ENCODE results near the gene FHOD3.

The FHOD3 gene

DNA sequence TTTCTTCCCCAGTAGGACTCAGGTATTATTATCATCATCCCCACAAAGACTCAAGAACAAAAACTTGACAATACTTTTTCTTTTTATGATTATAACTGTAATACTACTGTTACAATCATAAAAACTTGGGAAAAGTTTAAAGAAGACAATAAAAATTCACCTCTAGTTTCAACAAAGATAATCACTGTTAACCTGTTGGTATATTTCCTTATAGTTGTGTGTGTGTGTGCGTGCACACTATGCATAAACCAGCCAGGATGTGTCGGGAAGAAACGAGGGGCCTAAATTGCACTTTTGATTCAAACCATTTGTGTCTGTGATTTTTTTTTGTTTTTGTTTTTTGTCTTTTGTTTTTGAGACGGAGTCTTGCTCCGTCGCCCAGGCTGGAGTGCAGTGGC is 298.3 kb downstream of the FHOD3 start:
- H3K4me3 ChIP-seq (ENCODE audit: low read depth, low read length): no peak overlapping the region

DNA sequence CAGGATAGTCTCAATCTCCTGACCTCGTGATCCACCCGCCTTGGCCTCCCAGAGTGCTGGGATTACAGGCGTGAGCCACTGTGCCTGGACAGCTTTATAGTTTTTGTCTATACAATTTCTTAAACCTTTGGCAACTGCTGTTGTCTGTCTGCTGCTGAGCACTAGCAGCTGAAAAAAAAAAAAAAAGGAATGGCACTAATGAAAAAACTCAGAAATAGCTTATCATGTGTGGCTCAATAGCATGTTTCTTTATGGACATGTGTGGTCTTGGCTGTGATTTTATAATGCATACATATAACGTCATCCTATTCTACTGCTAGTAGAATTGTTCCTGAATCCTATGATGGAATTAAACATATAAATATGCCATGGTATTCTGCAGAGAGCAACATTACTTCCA is 300.1 kb downstream of the FHOD3 start:
- Histone ChIP-seq H3K36me3 (ENCODE audit: insufficient read depth, low read length) (no peaks in the 10 kb centered on the region), H3K4me1 (ENCODE audit: control insufficient read depth, insufficient read depth, low read length, unreplicated experiment) (no peaks in the 10 kb centered on the region), H3K4me3 (ENCODE audit: low read depth, low read length) (no peak overlapping the region), H3K27me3 (ENCODE audit: insufficient read depth, low read length) (no peaks in the 10 kb centered on the region), H3K27ac (ENCODE audit: low read depth, low read length) (no peak overlapping the region), H3K79me2 (ENCODE audit: control insufficient read depth, insufficient read depth, low read length, unreplicated experiment) (no peaks in the 10 kb centered on the region), H2AFZ (ENCODE audit: low read length, unreplicated experiment) (no peak overlapping the region)

More for the DNA sequence above, 298.3 kb downstream of the FHOD3 start:
- Histone ChIP-seq H3K79me2 (ENCODE audit: control insufficient read depth, insufficient read depth, low read length, unreplicated experiment) (no peaks in the 10 kb centered on the region), H3K36me3 (ENCODE audit: insufficient read depth, low read length) (no peaks in the 10 kb centered on the region), H3K4me1 (ENCODE audit: control insufficient read depth, insufficient read depth, low read length, unreplicated experiment) (no peaks in the 10 kb centered on the region), H3K27me3 (ENCODE audit: insufficient read depth, low read length) (no peaks in the 10 kb centered on the region), H3K27ac (ENCODE audit: low read depth, low read length) (no peak overlapping the region), H2AFZ (ENCODE audit: low read length, unreplicated experiment) (no peak overlapping the region)

DNA sequence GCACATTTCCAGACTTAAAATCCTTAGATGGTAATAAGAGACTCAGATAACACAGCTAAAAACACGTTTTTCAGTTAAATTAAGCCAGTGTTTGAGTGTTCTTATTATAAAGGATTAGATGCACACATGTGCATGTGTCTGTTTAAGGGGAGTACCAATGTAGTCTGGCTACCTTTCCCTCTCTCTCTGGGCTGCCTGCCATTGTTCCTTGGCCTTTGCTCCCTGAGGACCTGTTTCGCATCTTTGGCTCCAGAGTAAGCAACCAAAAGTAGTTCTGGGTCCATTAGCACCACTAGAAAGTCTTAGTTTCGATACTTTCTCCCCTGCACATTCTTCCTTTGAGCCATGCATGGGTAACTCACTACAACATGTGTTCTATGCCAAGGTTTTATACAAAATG is 303.0 kb downstream of the FHOD3 start:
- Histone ChIP-seq H3K36me3 (ENCODE audit: insufficient read depth, low read length) (no peaks in the 10 kb centered on the region), H2AFZ (ENCODE audit: low read length, unreplicated experiment) (no peak overlapping the region)

DNA sequence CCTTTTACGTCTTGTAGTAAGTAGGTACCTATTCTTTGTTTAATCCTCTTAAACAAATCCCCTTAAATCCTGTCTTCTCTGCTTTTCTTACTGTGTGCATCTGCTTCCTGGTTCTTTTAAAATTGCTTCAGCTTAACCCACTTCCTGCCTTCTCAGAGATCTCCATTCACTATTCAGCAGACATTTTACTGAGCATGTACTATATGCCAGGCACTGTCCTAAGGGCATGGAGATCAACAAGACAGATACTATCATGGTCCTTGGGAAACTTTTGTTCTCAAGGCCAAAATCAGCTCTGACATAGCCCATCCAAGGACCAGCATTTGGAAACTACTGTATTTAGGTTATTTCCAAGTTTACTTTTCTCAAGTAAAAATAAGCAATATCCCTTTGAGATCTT is 303.8 kb downstream of the FHOD3 start:
- Histone ChIP-seq H3K27me3 (ENCODE audit: insufficient read depth, low read length) (no peaks in the 10 kb centered on the region), H3K4me3 (ENCODE audit: low read depth, low read length) (no peak overlapping the region), H3K79me2 (ENCODE audit: control insufficient read depth, insufficient read depth, low read length, unreplicated experiment) (no peaks in the 10 kb centered on the region), H3K27ac (ENCODE audit: low read depth, low read length) (no peak overlapping the region), H2AFZ (ENCODE audit: low read length, unreplicated experiment) (no peak overlapping the region), H3K4me1 (ENCODE audit: control insufficient read depth, insufficient read depth, low read length, unreplicated experiment) (no peaks in the 10 kb centered on the region), H3K36me3 (ENCODE audit: insufficient read depth, low read length) (no peaks in the 10 kb centered on the region)

More for the DNA sequence above, 303.0 kb downstream of the FHOD3 start:
- no peaks in the 10 kb centered on the region for H3K79me2 ChIP-seq (ENCODE audit: control insufficient read depth, insufficient read depth, low read length, unreplicated experiment)
- no peaks in the 10 kb centered on the region for H3K4me1 ChIP-seq (ENCODE audit: control insufficient read depth, insufficient read depth, low read length, unreplicated experiment)
- H3K27ac ChIP-seq (ENCODE audit: low read depth, low read length): no peak overlapping the region
- no peak overlapping the region for H3K4me3 ChIP-seq (ENCODE audit: low read depth, low read length)
- H3K27me3 ChIP-seq (ENCODE audit: insufficient read depth, low read length): no peaks in the 10 kb centered on the region

DNA sequence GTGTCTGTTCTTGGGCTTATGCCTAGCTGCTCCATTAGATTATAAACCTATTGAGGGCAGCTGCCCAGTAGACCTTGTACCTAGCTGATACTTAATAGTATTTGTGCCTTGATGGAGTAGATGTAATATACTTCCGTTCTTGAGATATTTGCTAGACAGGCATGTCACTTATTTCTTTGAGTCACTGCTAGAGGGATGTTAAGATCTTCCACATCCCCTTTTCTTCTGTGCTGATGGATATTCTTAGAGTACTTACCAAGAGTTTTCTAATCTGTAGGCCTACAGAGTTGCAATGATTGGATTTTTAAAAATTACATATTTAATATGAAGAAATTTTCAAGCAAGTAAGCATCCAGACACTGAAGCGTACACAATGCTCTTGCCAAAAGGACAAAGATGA is 304.6 kb downstream of the FHOD3 start:
- H3K4me1 ChIP-seq (ENCODE audit: control insufficient read depth, insufficient read depth, low read length, unreplicated experiment): no peaks in the 10 kb centered on the region

DNA sequence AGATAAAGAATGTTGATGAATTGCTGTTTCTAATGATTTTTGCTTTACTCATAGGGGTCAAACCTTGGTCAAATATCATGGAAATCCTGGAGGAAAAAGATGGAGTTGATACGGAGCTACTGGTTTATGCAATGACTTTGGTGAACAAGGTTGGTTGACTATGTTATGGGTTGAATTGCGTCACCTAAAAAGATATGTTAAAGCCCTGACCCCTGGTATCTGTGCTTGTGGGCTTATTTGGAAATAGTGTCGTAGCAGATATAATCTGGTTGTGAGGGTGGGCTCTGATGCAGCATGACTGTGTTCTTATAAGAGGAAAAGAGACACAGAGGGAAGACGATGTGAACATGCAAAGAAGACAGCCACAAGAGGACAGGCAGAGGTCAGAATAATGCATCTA is 305.1 kb downstream of the FHOD3 start:
- Histone ChIP-seq H3K4me3 (ENCODE audit: low read depth, low read length) (no peak overlapping the region), H3K36me3 (ENCODE audit: insufficient read depth, low read length) (no peaks in the 10 kb centered on the region), H3K27me3 (ENCODE audit: insufficient read depth, low read length) (no peaks in the 10 kb centered on the region), H3K27ac (ENCODE audit: low read depth, low read length) (no peak overlapping the region), H3K4me1 (ENCODE audit: control insufficient read depth, insufficient read depth, low read length, unreplicated experiment) (no peaks in the 10 kb centered on the region), H3K79me2 (ENCODE audit: control insufficient read depth, insufficient read depth, low read length, unreplicated experiment) (no peaks in the 10 kb centered on the region), H2AFZ (ENCODE audit: low read length, unreplicated experiment) (no peak overlapping the region)

More for the DNA sequence above, 304.6 kb downstream of the FHOD3 start:
- no peaks in the 10 kb centered on the region for H3K27me3 ChIP-seq (ENCODE audit: insufficient read depth, low read length)
- H3K4me3 ChIP-seq (ENCODE audit: low read depth, low read length): no peak overlapping the region
- no peak overlapping the region for H2AFZ ChIP-seq (ENCODE audit: low read length, unreplicated experiment)
- no peaks in the 10 kb centered on the region for H3K36me3 ChIP-seq (ENCODE audit: insufficient read depth, low read length)
- no peak overlapping the region for H3K27ac ChIP-seq (ENCODE audit: low read depth, low read length)
- no peaks in the 10 kb centered on the region for H3K79me2 ChIP-seq (ENCODE audit: control insufficient read depth, insufficient read depth, low read length, unreplicated experiment)

DNA sequence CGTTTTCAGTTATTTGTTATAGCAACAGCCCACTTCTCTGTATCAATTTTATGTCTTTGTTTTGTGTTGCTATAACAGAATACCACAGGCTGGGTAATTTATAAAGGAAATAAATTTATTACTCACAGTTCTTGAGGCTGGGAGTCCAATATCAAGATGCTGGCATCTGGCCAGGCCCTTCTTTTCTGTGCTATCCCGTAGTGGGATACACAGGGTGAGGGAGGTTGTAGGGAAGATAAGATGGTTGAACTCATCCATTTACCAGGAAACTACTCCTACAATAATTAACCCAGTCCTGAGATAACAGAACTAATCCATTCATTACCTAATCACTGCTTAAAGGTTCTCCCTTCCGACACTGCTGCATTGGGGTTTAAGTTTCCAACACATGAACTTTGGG is 310.6 kb downstream of the FHOD3 start:
- Histone ChIP-seq H3K27ac (ENCODE audit: low read depth, low read length) (no peak overlapping the region), H3K79me2 (ENCODE audit: control insufficient read depth, insufficient read depth, low read length, unreplicated experiment) (no peaks in the 10 kb centered on the region), H2AFZ (ENCODE audit: low read length, unreplicated experiment) (no peak overlapping the region), H3K4me1 (ENCODE audit: control insufficient read depth, insufficient read depth, low read length, unreplicated experiment) (no peaks in the 10 kb centered on the region), H3K36me3 (ENCODE audit: insufficient read depth, low read length) (no peaks in the 10 kb centered on the region), H3K27me3 (ENCODE audit: insufficient read depth, low read length) (no peaks in the 10 kb centered on the region), H3K4me3 (ENCODE audit: low read depth, low read length) (no peak overlapping the region)

DNA sequence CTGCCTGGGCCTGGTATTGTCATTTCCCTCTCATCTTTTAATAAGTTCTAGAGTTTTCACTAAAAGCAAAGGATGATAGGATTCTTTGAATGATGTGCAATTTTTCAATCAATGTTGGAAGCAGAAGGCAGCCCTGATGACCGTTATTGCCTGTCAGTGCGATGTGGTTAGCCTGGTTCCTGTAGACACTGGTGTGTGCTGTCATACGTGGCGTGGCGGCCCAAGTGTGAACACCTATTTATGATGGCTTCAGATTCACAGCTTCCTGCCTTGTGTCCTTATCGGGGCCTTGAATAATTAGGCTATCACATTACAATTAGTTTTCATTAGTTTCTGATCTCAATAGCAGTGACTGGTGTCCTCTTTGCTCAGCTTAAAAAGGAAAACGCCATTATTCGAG is 312.7 kb downstream of the FHOD3 start:
- H3K79me2 ChIP-seq (ENCODE audit: control insufficient read depth, insufficient read depth, low read length, unreplicated experiment): no peaks in the 10 kb centered on the region
- H3K27me3 ChIP-seq (ENCODE audit: insufficient read depth, low read length): no peaks in the 10 kb centered on the region
- H3K4me3 ChIP-seq (ENCODE audit: low read depth, low read length): no peak overlapping the region
- no peak overlapping the region for H3K27ac ChIP-seq (ENCODE audit: low read depth, low read length)
- no peaks in the 10 kb centered on the region for H3K36me3 ChIP-seq (ENCODE audit: insufficient read depth, low read length)
- no peaks in the 10 kb centered on the region for H3K4me1 ChIP-seq (ENCODE audit: control insufficient read depth, insufficient read depth, low read length, unreplicated experiment)
- H2AFZ ChIP-seq (ENCODE audit: low read length, unreplicated experiment): no peak overlapping the region

DNA sequence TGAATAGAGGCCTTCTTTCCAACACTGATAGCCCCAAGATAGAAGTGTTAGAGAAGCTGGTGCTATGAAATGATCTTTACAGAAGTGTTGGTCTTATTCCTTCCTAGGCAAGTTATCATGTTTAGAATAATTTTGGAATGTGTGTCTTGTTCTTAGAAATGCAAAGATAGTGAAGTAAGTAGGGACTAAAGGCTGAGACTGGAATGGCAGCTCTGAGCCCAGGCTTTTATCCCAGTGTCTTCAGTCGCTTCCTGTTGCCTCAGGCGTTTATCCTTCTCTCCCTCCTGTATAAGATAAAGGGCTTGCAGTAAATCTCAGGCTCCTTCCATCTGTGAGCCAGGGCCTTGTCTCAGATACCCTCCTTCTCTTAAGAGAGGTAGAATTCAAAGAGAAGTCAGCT is 313.1 kb downstream of the FHOD3 start:
- no peaks in the 10 kb centered on the region for H3K4me1 ChIP-seq (ENCODE audit: control insufficient read depth, insufficient read depth, low read length, unreplicated experiment)
- no peaks in the 10 kb centered on the region for H3K36me3 ChIP-seq (ENCODE audit: insufficient read depth, low read length)
- H3K79me2 ChIP-seq (ENCODE audit: control insufficient read depth, insufficient read depth, low read length, unreplicated experiment): no peaks in the 10 kb centered on the region
- no peaks in the 10 kb centered on the region for H3K27me3 ChIP-seq (ENCODE audit: insufficient read depth, low read length)
- no peak overlapping the region for H3K27ac ChIP-seq (ENCODE audit: low read depth, low read length)
- H2AFZ ChIP-seq (ENCODE audit: low read length, unreplicated experiment): no peak overlapping the region
- no peak overlapping the region for H3K4me3 ChIP-seq (ENCODE audit: low read depth, low read length)

DNA sequence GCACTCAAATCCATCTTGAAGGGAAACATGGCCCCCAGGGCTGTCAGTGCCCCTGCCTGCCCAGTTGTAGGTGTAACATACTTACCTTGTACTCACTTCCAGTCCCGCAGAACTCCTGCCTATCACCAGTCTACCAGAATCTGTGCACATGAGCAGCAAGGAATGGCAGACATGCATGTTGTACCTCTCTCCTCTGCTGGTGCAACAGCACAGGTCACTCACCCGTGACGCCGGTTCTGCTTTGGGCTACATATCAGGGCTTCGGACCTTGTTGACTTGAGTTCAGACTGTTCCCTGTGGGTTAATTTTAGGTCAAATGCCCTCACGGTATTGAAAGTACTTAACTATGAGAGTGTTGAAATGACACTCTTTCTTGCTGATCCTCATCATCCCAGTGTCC is 315.6 kb downstream of the FHOD3 start:
- no peak overlapping the region for H2AFZ ChIP-seq (ENCODE audit: low read length, unreplicated experiment)
- H3K79me2 ChIP-seq (ENCODE audit: control insufficient read depth, insufficient read depth, low read length, unreplicated experiment): no peaks in the 10 kb centered on the region
- no peaks in the 10 kb centered on the region for H3K27me3 ChIP-seq (ENCODE audit: insufficient read depth, low read length)
- H3K4me1 ChIP-seq (ENCODE audit: control insufficient read depth, insufficient read depth, low read length, unreplicated experiment): no peaks in the 10 kb centered on the region
- no peaks in the 10 kb centered on the region for H3K36me3 ChIP-seq (ENCODE audit: insufficient read depth, low read length)
- no peak overlapping the region for H3K4me3 ChIP-seq (ENCODE audit: low read depth, low read length)
- H3K27ac ChIP-seq (ENCODE audit: low read depth, low read length): no peak overlapping the region

DNA sequence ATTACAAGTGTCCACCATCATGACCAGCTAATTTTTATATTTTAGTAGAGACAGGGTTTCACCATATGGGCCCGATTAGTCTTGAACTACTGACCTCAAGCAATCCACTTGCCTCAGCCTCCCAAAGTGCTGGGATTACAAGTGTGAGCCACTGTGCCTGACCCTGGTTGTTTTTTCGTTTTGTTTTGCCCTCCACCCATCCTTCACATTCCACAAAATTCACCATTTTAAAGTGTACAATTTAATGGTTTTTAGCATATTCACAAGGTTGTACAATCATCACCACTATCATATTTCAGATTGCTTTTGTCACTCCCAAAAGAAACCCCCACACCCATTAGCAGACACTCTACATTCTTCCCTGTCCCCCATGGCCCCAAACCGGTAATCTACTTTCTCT is 316.3 kb downstream of the FHOD3 start:
- Histone ChIP-seq H3K4me1 (ENCODE audit: control insufficient read depth, insufficient read depth, low read length, unreplicated experiment) (no peaks in the 10 kb centered on the region), H3K27me3 (ENCODE audit: insufficient read depth, low read length) (no peaks in the 10 kb centered on the region), H2AFZ (ENCODE audit: low read length, unreplicated experiment) (no peak overlapping the region), H3K36me3 (ENCODE audit: insufficient read depth, low read length) (no peaks in the 10 kb centered on the region), H3K27ac (ENCODE audit: low read depth, low read length) (no peak overlapping the region), H3K79me2 (ENCODE audit: control insufficient read depth, insufficient read depth, low read length, unreplicated experiment) (no peaks in the 10 kb centered on the region), H3K4me3 (ENCODE audit: low read depth, low read length) (no peak overlapping the region)

DNA sequence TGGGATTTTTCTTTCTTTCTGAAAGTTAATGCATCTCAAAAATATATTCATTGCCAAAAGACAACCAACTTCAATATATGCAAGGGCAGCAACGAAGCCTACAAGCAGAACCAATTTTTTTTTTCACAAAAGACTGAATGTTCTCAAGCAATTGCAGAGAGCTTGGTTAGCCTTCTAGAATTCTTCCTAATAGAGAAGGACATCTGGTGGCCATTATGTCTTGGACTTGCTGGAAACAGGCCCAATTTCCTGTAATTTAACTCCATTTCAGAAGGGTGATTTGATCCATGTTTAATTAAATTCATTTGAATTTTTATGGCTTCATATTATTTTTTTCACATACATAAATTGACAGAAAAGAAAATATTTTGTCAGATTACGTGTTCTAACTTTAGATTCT is 323.3 kb downstream of the FHOD3 start:
- Histone ChIP-seq H3K79me2 (ENCODE audit: control insufficient read depth, insufficient read depth, low read length, unreplicated experiment) (no peaks in the 10 kb centered on the region), H3K4me3 (ENCODE audit: low read depth, low read length) (no peak overlapping the region), H3K27ac (ENCODE audit: low read depth, low read length) (no peak overlapping the region), H2AFZ (ENCODE audit: low read length, unreplicated experiment) (no peak overlapping the region), H3K4me1 (ENCODE audit: control insufficient read depth, insufficient read depth, low read length, unreplicated experiment) (no peaks in the 10 kb centered on the region), H3K36me3 (ENCODE audit: insufficient read depth, low read length) (no peaks in the 10 kb centered on the region), H3K27me3 (ENCODE audit: insufficient read depth, low read length) (no peaks in the 10 kb centered on the region)

Measured in ACC112 (cell line).